Gastroesophageal sphincter (tissue), 3 donors: Measurements from ENCODE around the gene SLC9A7.

Experiments
- POLR2A ChIP-seq, 2 donors: fragments of 450-650 bp; IDR thresholded peaks; one replicate each; pipeline ENCODE4 v1.6.1; 2017; ENCODE audit warnings: antibody characterized with exemption in 2 of 2, mild to moderate bottlenecking in 2 of 2, moderate library complexity in 1 of 2
- POLR2AphosphoS5 ChIP-seq: sonication (generic); formaldehyde crosslinking; IDR thresholded peaks from one replicate; pipeline ENCODE4 v1.6.1; 2017; ENCODE audit warnings: antibody characterized with exemption
- TF ChIP-seq, protein P1 (sequence below), 4 experiments: fragments of 200-600 bp in 2 of 4; fragments of 450-650 bp in 2 of 4; sonication (generic) in 1 of 4; IDR thresholded peaks; one replicate each; pipeline ENCODE4 v1.5.1; 2017 to 2019; ENCODE audit warnings: antibody characterized with exemption in 4 of 4, mild to moderate bottlenecking in 2 of 4, moderate library complexity in 2 of 4

GRCh38 chrX:46597771-46598170, 161.1 kb downstream of the SLC9A7 start:
- TF ChIP-seq, protein P1, sequence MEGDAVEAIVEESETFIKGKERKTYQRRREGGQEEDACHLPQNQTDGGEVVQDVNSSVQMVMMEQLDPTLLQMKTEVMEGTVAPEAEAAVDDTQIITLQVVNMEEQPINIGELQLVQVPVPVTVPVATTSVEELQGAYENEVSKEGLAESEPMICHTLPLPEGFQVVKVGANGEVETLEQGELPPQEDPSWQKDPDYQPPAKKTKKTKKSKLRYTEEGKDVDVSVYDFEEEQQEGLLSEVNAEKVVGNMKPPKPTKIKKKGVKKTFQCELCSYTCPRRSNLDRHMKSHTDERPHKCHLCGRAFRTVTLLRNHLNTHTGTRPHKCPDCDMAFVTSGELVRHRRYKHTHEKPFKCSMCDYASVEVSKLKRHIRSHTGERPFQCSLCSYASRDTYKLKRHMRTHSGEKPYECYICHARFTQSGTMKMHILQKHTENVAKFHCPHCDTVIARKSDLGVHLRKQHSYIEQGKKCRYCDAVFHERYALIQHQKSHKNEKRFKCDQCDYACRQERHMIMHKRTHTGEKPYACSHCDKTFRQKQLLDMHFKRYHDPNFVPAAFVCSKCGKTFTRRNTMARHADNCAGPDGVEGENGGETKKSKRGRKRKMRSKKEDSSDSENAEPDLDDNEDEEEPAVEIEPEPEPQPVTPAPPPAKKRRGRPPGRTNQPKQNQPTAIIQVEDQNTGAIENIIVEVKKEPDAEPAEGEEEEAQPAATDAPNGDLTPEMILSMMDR (IDR thresholded peaks at IDR 0.05): no peak
- TF ChIP-seq POLR2AphosphoS5 (no peak), POLR2A (IDR thresholded peaks at IDR 0.05) (no peak)
